ENCODE measurements around the gene ARHGAP6. TPM values are rescaled to one million over a fixed set of nuclear protein-coding genes. Genes with fewer than 3 reads are reported as not detected.

ARHGAP6 gene
- total and polyA plus RNA-seq, 9 of the 15 experiments (the other 6 are each of a cell fraction or from before 2014, with no cell fraction given): 12.5 to 63.6 (median 41.8) TPM

- in situ Hi-C loops (cut with MboI) (no loop called here), intact Hi-C loops (cut with micrococcal nuclease) (no loop called here)
- Histone ChIP-seq H3K4me3 (peak within 1 kb of the TSS; percentile 90), H3K4me1 (replicated peaks in 1 of 2; ENCODE audit: control insufficient read depth in 2 of 2, insufficient read depth in 2 of 2, low read length in 2 of 2) (peaks cover 4% of the 10 kb centered on the region in 2 experiments; a peak in 3 of 5 replicates), H3K27me3 (ENCODE audit: control insufficient read depth in 2 of 2, insufficient read depth in 2 of 2, low read length in 2 of 2) (no peaks in the 10 kb centered on the region), H3K27ac (ENCODE audit: extremely low read depth, low read depth, low read length) (peak within 1 kb of the TSS; percentile 96), H3K9me1 (ENCODE audit: control insufficient read depth, insufficient read depth, low read length) (no peaks in the 10 kb centered on the region), H4K20me1 (replicated peaks; ENCODE audit: control insufficient read depth, insufficient read depth, low read length) (peaks cover 5% of the 10 kb centered on the region; the same call in 1 of the 2 replicates), H3K9ac (ENCODE audit: insufficient read depth in 1 of 2, low read depth in 2 of 2, low read length in 2 of 2) (peak within 1 kb of the TSS; percentile 96 to 98), H3K4me2 (ENCODE audit: insufficient read depth, low read length) (peak within 1 kb of the TSS; percentile 88), H3K9me3 (replicated peaks; ENCODE audit: control insufficient read depth, insufficient read depth, low read depth, low read length) (peaks cover 3% of the 10 kb centered on the region; the same call in 1 of the 2 replicates), H2AFZ (ENCODE audit: low read depth, low read length) (peak within 1 kb of the TSS; percentile 88), H3K36me3 (ENCODE audit: control insufficient read depth, insufficient read depth, low read length) (peaks cover 41% of the 10 kb centered on the region), H3K79me2 (ENCODE audit: control insufficient read depth, insufficient read depth, low read length) (peaks cover 44% of the 10 kb centered on the region)
- WGBS (ENCODE audit: insufficient coverage, low coverage, missing lambda C conversion rate): 0% methylated on average over 25 of the region's 58 CpGs
- POLR2A ChIA-PET: interaction anchor here (0.6 to 1.6 kb wide), 5 partner anchors 13 to 907 kb away, joined by 3 to 5 read pairs (median 3); no protein-coding TSS in a partner anchor
- DNase-seq (ENCODE audit: extremely low read depth in 1 of 4, low spot score in 3 of 4) (peak; percentile 88 to 92 (median 90)), FAIRE-seq (peak; percentile 90), ATAC-seq (peak; percentile 97)
- CTCF ChIA-PET (ENCODE audit: low intra/inter-chr PET ratio): no interaction called here
- BruUV-seq (replicated peaks): no TSS peak
- TF ChIP-seq ARID1B (IDR thresholded peaks at IDR 0.05) (0 out of 2 replicates have a peak, but pooled peaks have one; percentile 17), BRF2 (IDR thresholded peaks at IDR 0.05; ENCODE audit: borderline replicate concordance, insufficient read depth, insufficient read length) (no peak), TAF7 (tag; IDR thresholded peaks at IDR 0.05) (no peak), SAFB2 (IDR thresholded peaks at IDR 0.05; ENCODE audit: borderline replicate concordance, low read depth, low read length, severe bottlenecking) (no peak), ZNF41 (CRISPR knock-in tag; conservative IDR thresholded peaks at IDR 0.05) (no peak), POLR3G (IDR thresholded peaks at IDR 0.05; ENCODE audit: extremely low read depth, insufficient read length, insufficient replicate concordance) (no peak), DIDO1 (tag; IDR thresholded peaks at IDR 0.05; ENCODE audit: low read depth) (no peak), BCLAF1 (IDR thresholded peaks at IDR 0.05; ENCODE audit: borderline replicate concordance in 1 of 2, control insufficient read depth in 1 of 2, low read depth in 2 of 2, low read length in 1 of 2) (no peak), ZFPM2 (CRISPR knock-in tag; IDR thresholded peaks at IDR 0.05) (no peak), ZBTB11 (CRISPR knock-in tag; IDR thresholded peaks at IDR 0.05) (peak in 1 of 3 experiments; percentile 83; a peak in 2 of 6 replicates), ZNF263 (CRISPR knock-in tag; IDR thresholded peaks at IDR 0.05; ENCODE audit: borderline replicate concordance) (no peak), ZFP36 (IDR thresholded peaks at IDR 0.05; ENCODE audit: low read depth, low read length, partially characterized antibody) (no peak)
These were observed 554.5 kb downstream of the ARHGAP6 start, which contains the start of gene HCCS for GRCh38 chrX:11111037-11111851. Gene HCCS, plus strand, starts transcription at chrX:11111332. Its CDS starts 729 bp downstream, at chrX:11112061.
